HL-60/S4 treated with phorbol 12-myristate 13-acetate at 8.2 ng/mL for 4 days and 3 days (cell line): ENCODE results near the gene EGFL8.
"Not testable (repeated sequence)": the region's sequence is repeated elsewhere in the genome, so short reads cannot be mapped to it uniquely, and the experiment has no call there.

Experiments used
- in situ Hi-C: fragments of 300-500 bp; cut with MboI; formaldehyde crosslinking; loops from 2 replicates; pipeline ENCODE4 v1.15.0; 2022; ENCODE audit warnings: low sequenced_read_pairs

The EGFL8 gene

GRCh38 chr6:32194825-32195651 lies 30.6 kb downstream of the EGFL8 start:
- in situ Hi-C loops: no loop called here

- in situ Hi-C loops: no loop called here
Observed at GRCh38 chr6:32195652-32195901, 31.2 kb downstream of the EGFL8 start.

GRCh38 chr6:32195902-32196681 lies 31.7 kb downstream of the EGFL8 start:
- in situ Hi-C loops: no loop called here

- in situ Hi-C loops: no loop called here
Observed at GRCh38 chr6:32196682-32197616, 32.6 kb downstream of the EGFL8 start.

GRCh38 chr6:32198345-32198696 lies 33.9 kb downstream of the EGFL8 start:
- in situ Hi-C loops: no loop called here

GRCh38 chr6:32198866-32199265 lies 34.5 kb downstream of the EGFL8 start:
- in situ Hi-C loops: no loop called here

- in situ Hi-C loops: no loop called here
Observed at GRCh38 chr6:32200711-32201475, 36.5 kb downstream of the EGFL8 start.

- in situ Hi-C loops: no loop called here
Observed at GRCh38 chr6:32202186-32202585, 37.8 kb downstream of the EGFL8 start.

- in situ Hi-C loops: no loop called here
Observed at GRCh38 chr6:32203426-32204267, 39.3 kb downstream of the EGFL8 start.

GRCh38 chr6:32204268-32204715 lies 39.9 kb downstream of the EGFL8 start:
- in situ Hi-C loops: no loop called here

- in situ Hi-C loops: no loop called here
Observed at GRCh38 chr6:32208996-32209395, 44.6 kb downstream of the EGFL8 start.

- in situ Hi-C loops: no loop called here
Observed at GRCh38 chr6:32210191-32210601, 45.8 kb downstream of the EGFL8 start.

GRCh38 chr6:32211432-32211831 lies 47.0 kb downstream of the EGFL8 start:
- in situ Hi-C loops: not testable (repeated sequence)

- in situ Hi-C loops: no loop called here
Observed at GRCh38 chr6:32212076-32212760, 47.8 kb downstream of the EGFL8 start.

GRCh38 chr6:32213649-32214048 lies 49.3 kb downstream of the EGFL8 start:
- in situ Hi-C loops: no loop called here

- in situ Hi-C loops: no loop called here
Observed at GRCh38 chr6:32214126-32214525, 49.7 kb downstream of the EGFL8 start.

- in situ Hi-C loops: no loop called here
Observed at GRCh38 chr6:32215617-32216016, 51.2 kb downstream of the EGFL8 start.

- in situ Hi-C loops: no loop called here
Observed at GRCh38 chr6:32216285-32216684, 51.9 kb downstream of the EGFL8 start.

GRCh38 chr6:32216998-32217397 lies 52.6 kb downstream of the EGFL8 start:
- in situ Hi-C loops: no loop called here
